HG03045 (cell line): ENCODE data around the gene GIPC1.

Experiments
- ATAC-seq: cut with Tn5 transposase; IDR thresholded peaks from one replicate; pipeline ENCODE4 v1.9.1; 2021; ENCODE audit warnings: mild to moderate bottlenecking, moderate library complexity; ENCODE audit not compliant: unreplicated experiment

Gene GIPC1

GRCh38 chr19:14439014-14439413 lies 56.9 kb downstream of the GIPC1 start:
- ATAC-seq = no peak

DNA sequence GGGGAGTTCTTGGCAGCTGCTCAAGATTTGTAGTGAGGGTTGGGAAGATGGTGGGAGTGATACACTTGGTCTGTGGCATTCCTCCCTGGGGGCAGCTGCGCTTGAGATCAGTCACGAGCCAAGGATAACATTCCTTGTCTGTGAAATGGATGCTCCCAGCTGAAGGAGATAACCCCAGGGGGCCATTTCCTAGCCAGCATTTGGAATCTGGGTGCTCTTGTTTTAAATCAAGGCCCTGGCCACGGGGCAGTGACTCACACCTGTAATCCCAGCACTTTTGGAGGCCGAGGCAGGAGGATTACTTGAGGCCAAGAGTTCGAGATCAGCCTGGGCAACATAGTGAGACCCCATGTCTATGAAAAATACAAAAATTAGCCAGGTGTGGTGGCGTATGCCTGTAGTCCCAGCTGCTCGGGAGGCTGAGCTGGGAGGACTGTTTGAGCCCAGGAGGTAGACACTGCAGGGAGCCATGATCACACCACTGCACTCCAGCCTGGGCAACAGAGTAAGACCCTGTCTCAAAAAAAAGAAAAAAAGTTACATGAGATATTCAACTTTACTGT lies 58.3 kb downstream of the GIPC1 start:
- no peak for ATAC-seq

DNA sequence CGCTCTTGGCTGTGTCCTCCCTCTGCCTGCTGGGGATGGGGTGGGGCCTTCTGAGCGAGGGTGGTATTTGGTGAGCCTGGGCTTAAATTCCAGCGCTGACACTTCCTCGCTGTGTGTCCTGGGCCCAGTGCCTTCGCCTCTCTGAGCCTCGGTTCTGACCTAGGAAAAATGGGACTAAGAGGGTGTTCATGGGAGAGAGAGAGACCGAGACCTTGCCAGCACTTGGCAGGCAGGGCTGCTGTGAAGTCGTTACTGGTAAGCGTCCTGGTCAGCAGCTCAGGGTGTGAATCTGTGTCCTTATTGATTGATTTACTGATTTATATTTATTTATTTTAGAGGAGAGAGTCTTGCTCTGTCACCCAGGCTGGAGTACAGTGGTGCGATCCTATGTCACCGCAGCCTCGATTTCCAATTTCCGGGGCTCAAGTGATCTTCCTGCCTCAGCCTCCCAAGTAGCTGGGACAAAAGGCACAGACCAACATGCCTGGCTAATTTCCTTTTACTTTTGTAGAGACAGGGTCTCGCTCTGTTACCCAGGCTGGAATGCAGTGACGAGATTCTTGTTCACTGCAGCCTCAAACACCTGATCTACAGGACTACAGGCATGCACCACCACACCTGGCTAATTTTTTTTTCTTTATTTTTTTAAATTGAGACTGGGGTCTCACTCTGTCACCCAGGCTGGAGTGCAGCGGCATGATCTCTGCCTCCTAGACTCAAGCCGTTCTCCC lies 60.4 kb downstream of the GIPC1 start:
- no peak for ATAC-seq

GRCh38 chr19:14434543-14435319 lies 61.2 kb downstream of the GIPC1 start:
- no peak for ATAC-seq

GRCh38 chr19:14433554-14434501 lies 62.1 kb downstream of the GIPC1 start:
- peak; percentile 20 for ATAC-seq

DNA sequence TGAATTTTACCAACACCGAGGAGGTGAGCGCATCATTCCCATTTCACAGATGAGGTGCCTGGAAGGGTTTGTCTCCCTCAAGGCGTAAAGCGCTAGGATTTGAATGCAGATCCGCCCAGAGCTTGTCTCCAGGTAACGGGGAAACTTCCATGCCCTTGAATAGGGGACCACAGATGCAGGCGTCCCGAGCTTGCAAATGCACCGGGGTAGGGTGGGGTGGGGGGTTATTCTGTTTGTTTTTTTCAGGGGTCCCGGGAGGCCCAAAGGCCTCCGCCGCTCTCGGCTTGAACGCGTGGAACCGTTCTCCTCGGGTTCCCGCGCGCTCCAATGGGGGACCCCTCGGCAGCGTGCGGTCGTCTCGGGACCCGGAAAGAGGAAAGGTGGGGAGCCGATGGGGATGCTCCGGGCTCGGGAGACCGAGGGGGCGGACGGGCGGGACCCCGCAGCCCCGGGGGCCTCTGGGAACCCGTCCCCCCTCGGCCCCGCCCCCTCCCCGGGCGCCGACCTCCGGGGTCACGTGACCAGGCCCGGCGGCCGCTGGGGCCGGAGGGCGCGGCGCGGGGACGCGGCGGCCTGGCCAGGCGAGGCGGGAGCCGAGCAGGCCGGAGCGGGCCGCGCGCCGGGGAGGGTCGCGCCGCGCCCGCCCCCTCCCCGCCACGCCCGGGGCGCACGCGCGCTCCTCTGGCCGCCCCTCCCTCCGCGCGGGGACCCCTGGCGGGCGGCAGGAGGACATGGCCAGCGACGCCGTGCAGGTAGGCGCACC lies 63.0 kb downstream of the GIPC1 start, which contains the start of gene PKN1:
TSS of gene PKN1 (plus strand) at position 516 of the 763 bp plus-strand sequence. CDS start at position 732, 216 bp downstream.
- peak; percentile 57 for ATAC-seq

- no peak for ATAC-seq
Observed at GRCh38 chr19:14430712-14431111, 65.2 kb downstream of the GIPC1 start.

- ATAC-seq = no peak
Observed at GRCh38 chr19:14428882-14429416, 67.0 kb downstream of the GIPC1 start.
